OCI-LY7 (cell line): ENCODE results near the gene MUC12. TPM values are rescaled to one million over a fixed set of nuclear protein-coding genes. Genes with fewer than 3 reads are reported as not detected.

Source experiments
- BruUV-seq: library from RNA; stranded (reverse); fragments of 400-500 nt; replicated peaks from 2 replicates; lab custom pipeline; 2021; lab: Mats Ljungman, UMichigan
- CTCF ChIA-PET: fragments of 300-600 bp; sonication (Branson Sonifier 250); formaldehyde crosslinking; loops from one replicate; lab custom pipeline; 2022; ENCODE audit warnings: antibody characterized with exemption; ENCODE audit not compliant: unreplicated experiment; lab: Charles Lee
- POLR2A ChIA-PET: fragments of 300-600 bp; sonication (Branson Sonifier 250); formaldehyde crosslinking; loops from one replicate; lab custom pipeline; 2022; ENCODE audit warnings: antibody characterized with exemption; lab: Charles Lee
- DNase-seq: peaks from one replicate; pipeline ENCODE4 v3.0.0-alpha.2; 2015; ENCODE audit warnings: low spot score
- H2AFZ ChIP-seq: fragments of 200-600 bp; sonication (generic), shearing (Covaris generic); 2 replicates; pipeline ENCODE4 v1.6.1; 2014; ENCODE audit warnings: mild to moderate bottlenecking, antibody characterized with exemption, low read length, moderate library complexity
- H3K27ac ChIP-seq: fragments of 200-600 bp; sonication (generic); 2 replicates; pipeline ENCODE4 v1.5.1; 2014; ENCODE audit warnings: mixed run types, low read depth, mild to moderate bottlenecking, moderate library complexity, low read length, inconsistent platforms; ENCODE audit not compliant: poor library complexity, severe bottlenecking
- H3K36me3 ChIP-seq: fragments of 200-600 bp; sonication (generic); 2 replicates; pipeline ENCODE4 v1.6.1; 2014; ENCODE audit warnings: mild to moderate bottlenecking, antibody characterized with exemption, low read length, moderate library complexity, mixed read lengths; ENCODE audit not compliant: insufficient read depth
- H3K4me1 ChIP-seq: fragments of 200-600 bp; sonication (generic); 2 replicates; pipeline ENCODE4 v1.5.1; 2014; ENCODE audit warnings: mild to moderate bottlenecking, low read length; ENCODE audit not compliant: insufficient read depth, poor library complexity, severe bottlenecking
- H3K4me2 ChIP-seq: fragments of 200-600 bp; sonication (generic); 2 replicates; pipeline ENCODE4 v1.6.1; 2014; ENCODE audit warnings: mild to moderate bottlenecking, low read length
- H3K4me3 ChIP-seq: fragments of 200-600 bp; sonication (generic); 2 replicates; pipeline ENCODE4 v1.5.1; 2014; ENCODE audit warnings: mild to moderate bottlenecking, low read depth, low read length; ENCODE audit not compliant: poor library complexity, severe bottlenecking
- H3K79me2 ChIP-seq: fragments of 200-600 bp; sonication (generic); 2 replicates; pipeline ENCODE4 v1.6.1; 2016; ENCODE audit warnings: low read depth, mild to moderate bottlenecking, low read length, moderate library complexity, mixed read lengths; ENCODE audit not compliant: insufficient read depth
- H3K9me2 ChIP-seq: fragments of 200-600 bp; sonication (generic); 2 replicates; pipeline ENCODE4 v1.6.1; 2016; ENCODE audit warnings: mild to moderate bottlenecking, low read length, mixed read lengths; ENCODE audit not compliant: insufficient read depth
- H3K9me3 ChIP-seq: fragments of 200-600 bp; sonication (generic); 2 replicates; pipeline ENCODE4 v1.6.1; 2014; ENCODE audit warnings: mild to moderate bottlenecking, mixed run types, low read length, mixed read lengths
- H4K20me1 ChIP-seq: fragments of 200-600 bp; sonication (generic); 2 replicates; pipeline ENCODE4 v1.6.1; 2014; ENCODE audit warnings: mild to moderate bottlenecking, antibody characterized with exemption, low read length, moderate library complexity, mixed read lengths; ENCODE audit not compliant: insufficient read depth
- EZH2phosphoT487 ChIP-seq: fragments of 200-600 bp; sonication (generic); IDR thresholded peaks from 2 replicates; pipeline ENCODE4 v1.6.1; 2018; ENCODE audit warnings: low read depth, borderline replicate concordance, mild to moderate bottlenecking, mixed run types, antibody characterized with exemption, low read length, moderate library complexity, mixed read lengths
- intact Hi-C: fragments of 100-400 bp; cut with micrococcal nuclease; formaldehyde crosslinking; loops from one replicate; pipeline ENCODE4 v1.10.0; 2022; ENCODE audit not compliant: unreplicated experiment
- total RNA-seq, 2 experiments: library from RNA; depleted of rRNA in 1 of 2; stranded (reverse); fragments of >200 nt in 1 of 2; shearing (Covaris generic) in 1 of 2; gene quantifications; 2 replicates each; pipeline ENCODE4 v1.2.3, GENCODE V29; 2014 to 2022
- TF ChIP-seq, protein P1 (sequence below): fragments of 200-600 bp; sonication (generic); conservative IDR thresholded peaks from 2 replicates; pipeline ENCODE4 v1.5.1; 2014; ENCODE audit warnings: mild to moderate bottlenecking, antibody characterized with exemption, low read length, moderate library complexity, mixed read lengths

MUC12 gene
- total RNA-seq, 2 experiments from 2014 or later: not detected

DNA sequence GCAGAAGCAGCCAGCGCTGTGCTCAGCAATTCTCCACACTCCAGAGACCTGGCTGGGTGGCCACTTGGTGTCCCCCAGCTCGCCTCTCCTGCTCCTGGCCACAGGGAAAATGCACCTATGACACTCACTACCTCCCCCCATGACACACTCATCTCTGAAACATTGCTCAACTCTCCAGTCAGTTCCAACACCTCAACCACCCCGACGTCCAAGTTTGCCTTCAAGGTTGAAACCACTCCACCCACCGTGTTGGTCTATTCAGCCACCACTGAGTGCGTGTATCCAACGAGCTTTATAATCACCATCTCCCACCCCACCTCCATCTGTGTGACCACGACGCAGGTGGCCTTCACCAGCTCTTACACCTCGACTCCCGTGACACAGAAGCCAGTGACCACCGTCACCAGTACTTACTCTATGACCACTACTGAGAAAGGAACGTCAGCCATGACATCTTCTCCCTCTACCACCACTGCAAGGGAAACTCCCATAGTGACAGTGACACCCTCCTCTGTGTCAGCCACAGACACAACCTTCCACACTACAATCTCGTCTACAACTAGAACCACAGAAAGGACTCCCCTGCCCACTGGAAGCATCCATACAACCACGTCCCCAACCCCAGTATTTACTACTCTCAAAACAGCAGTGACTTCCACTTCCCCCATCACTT is 17.3 kb upstream of the MUC12 start:
- no peaks in the 10 kb centered on the region for H3K4me1 ChIP-seq
- BruUV-seq: no TSS peak
- H3K79me2 ChIP-seq: no peaks in the 10 kb centered on the region
- CTCF ChIA-PET: no interaction called here
- no peak overlapping the region for H3K27ac ChIP-seq
- intact Hi-C loops: no loop called here
- H2AFZ ChIP-seq: no peak overlapping the region
- no peaks in the 10 kb centered on the region for H3K9me3 ChIP-seq
- H3K9me2 ChIP-seq: no peaks in the 10 kb centered on the region
- no peak for DNase-seq
- POLR2A ChIA-PET: no interaction called here
- no peak for TF ChIP-seq EZH2phosphoT487
- TF ChIP-seq, protein P1, sequence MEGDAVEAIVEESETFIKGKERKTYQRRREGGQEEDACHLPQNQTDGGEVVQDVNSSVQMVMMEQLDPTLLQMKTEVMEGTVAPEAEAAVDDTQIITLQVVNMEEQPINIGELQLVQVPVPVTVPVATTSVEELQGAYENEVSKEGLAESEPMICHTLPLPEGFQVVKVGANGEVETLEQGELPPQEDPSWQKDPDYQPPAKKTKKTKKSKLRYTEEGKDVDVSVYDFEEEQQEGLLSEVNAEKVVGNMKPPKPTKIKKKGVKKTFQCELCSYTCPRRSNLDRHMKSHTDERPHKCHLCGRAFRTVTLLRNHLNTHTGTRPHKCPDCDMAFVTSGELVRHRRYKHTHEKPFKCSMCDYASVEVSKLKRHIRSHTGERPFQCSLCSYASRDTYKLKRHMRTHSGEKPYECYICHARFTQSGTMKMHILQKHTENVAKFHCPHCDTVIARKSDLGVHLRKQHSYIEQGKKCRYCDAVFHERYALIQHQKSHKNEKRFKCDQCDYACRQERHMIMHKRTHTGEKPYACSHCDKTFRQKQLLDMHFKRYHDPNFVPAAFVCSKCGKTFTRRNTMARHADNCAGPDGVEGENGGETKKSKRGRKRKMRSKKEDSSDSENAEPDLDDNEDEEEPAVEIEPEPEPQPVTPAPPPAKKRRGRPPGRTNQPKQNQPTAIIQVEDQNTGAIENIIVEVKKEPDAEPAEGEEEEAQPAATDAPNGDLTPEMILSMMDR: no peak
- H4K20me1 ChIP-seq: no peaks in the 10 kb centered on the region
- no peaks in the 10 kb centered on the region for H3K36me3 ChIP-seq
- H3K4me3 ChIP-seq: no peak overlapping the region
- H3K4me2 ChIP-seq: no peak overlapping the region

DNA sequence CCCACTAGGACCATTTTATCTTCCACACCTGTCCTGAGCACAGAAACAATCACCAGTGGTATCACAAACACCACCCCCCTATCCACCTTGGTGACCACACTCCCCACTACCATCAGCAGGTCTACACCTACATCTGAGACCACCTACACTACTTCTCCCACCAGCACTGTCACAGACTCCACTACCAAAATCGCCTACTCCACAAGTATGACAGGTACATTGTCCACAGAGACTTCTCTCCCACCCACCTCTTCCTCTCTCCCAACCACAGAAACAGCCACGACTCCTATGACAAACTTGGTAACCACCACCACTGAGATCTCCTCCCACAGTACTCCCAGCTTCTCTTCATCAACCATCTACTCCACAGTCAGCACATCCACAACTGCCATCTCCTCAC is 16.7 kb upstream of the MUC12 start:
- Histone ChIP-seq H3K9me3 (no peaks in the 10 kb centered on the region), H3K27ac (no peak overlapping the region), H3K9me2 (no peaks in the 10 kb centered on the region), H2AFZ (no peak overlapping the region), H3K4me2 (no peak overlapping the region), H3K79me2 (no peaks in the 10 kb centered on the region), H3K4me3 (no peak overlapping the region), H4K20me1 (no peaks in the 10 kb centered on the region), H3K4me1 (no peaks in the 10 kb centered on the region), H3K36me3 (no peaks in the 10 kb centered on the region)
- ChIA-PET POLR2A (no interaction called here), CTCF (no interaction called here)
- BruUV-seq: no TSS peak
- intact Hi-C loops: no loop called here
- DNase-seq: no peak
- no peak for TF ChIP-seq EZH2phosphoT487
- TF ChIP-seq, protein P1: no peak

DNA sequence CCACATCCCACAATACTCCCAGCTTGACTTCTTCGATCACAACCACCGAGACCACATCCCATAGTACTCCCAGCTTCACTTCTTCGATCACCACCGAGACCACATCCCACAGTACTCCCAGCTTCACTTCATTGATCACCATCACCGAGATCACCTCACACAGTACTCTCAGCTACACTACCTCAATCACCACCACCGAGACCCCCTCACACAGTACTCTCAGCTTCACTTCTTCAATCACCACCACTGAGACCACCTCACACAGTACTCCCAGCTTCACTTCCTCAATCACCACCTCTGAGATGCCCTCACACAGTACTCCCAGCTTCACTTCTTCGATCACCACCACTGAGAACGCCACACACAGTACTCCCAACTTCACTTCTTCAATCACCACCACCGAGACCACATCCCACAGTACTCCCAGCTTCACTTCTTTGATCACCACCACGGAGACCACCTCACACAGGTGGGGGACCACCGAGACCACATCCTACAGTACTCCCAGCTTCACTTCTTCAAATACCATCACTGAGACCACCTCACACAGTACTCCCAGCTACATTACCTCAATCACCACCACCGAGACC is 11.4 kb upstream of the MUC12 start:
- DNase-seq: no peak
- Histone ChIP-seq H4K20me1 (no peaks in the 10 kb centered on the region), H2AFZ (no peak overlapping the region), H3K4me1 (no peaks in the 10 kb centered on the region), H3K4me3 (no peak overlapping the region), H3K9me2 (no peaks in the 10 kb centered on the region), H3K27ac (no peak overlapping the region), H3K36me3 (no peaks in the 10 kb centered on the region), H3K4me2 (no peak overlapping the region), H3K9me3 (no peaks in the 10 kb centered on the region), H3K79me2 (no peaks in the 10 kb centered on the region)
- ChIA-PET POLR2A (interaction anchor here (0.5 to 1.1 kb wide), 5 partner anchors 16 to 333 kb away, joined by 3 to 8 read pairs (median 3); no protein-coding TSS in a partner anchor), CTCF (interaction anchor here (0.6 kb wide), 1 partner anchor 53 kb away, joined by 3 read pairs; no protein-coding TSS in a partner anchor)
- BruUV-seq: no TSS peak
- TF ChIP-seq, protein P1: no peak
- TF ChIP-seq EZH2phosphoT487: no peak
- intact Hi-C loops: no loop called here
